DMS53 treated with DMSO at 0.1 percent for 48 hours (cell line): ENCODE results near the gene HORMAD1.
"Not testable (repeated sequence)": the region's sequence is repeated elsewhere in the genome, so short reads cannot be mapped to it uniquely, and the experiment has no call there.

Experiments
- DNase-seq: peaks from one replicate; lab custom pipeline; 2025; ENCODE audit not compliant: unreplicated experiment; lab: John Stamatoyannopoulos, UW

The HORMAD1 gene

GRCh38 chr1:150720703-150721102 lies at the start of gene HORMAD1:
Gene HORMAD1, minus strand, starts transcription at chr1:150720895. Its CDS starts 1,390 bp downstream, at chr1:150719505.
- DNase-seq = no peak

DNA sequence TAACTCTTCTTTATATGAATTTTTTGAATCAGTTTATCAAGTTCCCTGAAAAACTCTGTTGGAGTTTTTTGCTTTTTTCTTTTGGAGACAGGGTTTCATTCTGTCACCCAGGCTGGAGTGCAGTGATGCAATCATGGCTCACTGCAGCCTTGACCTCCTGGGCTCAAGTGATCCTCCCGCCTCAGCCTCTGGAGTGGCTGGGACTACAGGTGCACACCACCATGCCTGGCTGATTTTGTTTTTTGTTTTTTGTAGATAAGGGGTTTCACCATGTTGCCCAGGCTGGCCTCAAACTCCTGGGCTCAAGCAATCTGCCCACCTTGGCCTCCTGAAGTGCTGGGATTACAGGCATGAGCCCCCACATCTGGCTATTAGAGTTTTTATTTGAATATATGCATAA lies 47.0 kb upstream of the HORMAD1 start:
- not testable (repeated sequence) for DNase-seq

GRCh38 chr1:150765977-150766301 lies 45.2 kb upstream of the HORMAD1 start:
- not testable (repeated sequence) for DNase-seq

DNA sequence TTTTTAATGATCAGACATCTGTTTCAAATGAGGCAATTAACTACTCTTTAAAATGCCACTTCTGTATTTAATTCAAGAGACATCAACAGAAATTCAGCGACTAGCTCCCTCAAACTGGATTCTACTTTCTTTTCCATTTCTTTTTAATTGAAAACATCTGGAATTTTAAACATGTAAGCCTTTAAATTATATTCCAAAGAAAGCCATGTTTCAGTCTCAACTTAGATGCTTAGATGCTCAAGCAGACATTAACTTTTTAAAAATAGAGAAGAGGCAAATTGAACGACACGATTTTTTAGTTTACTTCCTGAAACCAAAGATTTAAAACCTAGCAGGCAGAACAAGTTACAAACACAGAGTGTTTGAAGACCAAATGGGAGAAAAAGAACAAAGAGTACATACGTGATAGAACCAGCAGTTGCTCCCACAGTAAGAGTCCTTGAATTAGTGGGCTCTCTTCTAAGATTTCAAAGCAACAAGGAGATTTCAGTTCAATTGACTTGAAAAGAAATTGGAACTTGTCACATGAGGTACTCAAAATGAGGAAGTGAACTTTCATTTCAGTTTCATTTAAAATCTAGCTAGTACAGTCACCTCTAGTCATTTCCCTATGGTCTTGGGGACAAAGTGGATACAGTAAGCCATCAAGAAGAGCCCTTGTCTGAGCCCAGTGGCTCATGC lies 44.7 kb upstream of the HORMAD1 start, which contains the start of gene CTSS:
Gene CTSS (minus strand): TSS at position 483 of the 681 bp plus-strand sequence. CDS start 1,015 bp downstream, outside the sequence.
- DNase-seq = peak; percentile 36

DNA sequence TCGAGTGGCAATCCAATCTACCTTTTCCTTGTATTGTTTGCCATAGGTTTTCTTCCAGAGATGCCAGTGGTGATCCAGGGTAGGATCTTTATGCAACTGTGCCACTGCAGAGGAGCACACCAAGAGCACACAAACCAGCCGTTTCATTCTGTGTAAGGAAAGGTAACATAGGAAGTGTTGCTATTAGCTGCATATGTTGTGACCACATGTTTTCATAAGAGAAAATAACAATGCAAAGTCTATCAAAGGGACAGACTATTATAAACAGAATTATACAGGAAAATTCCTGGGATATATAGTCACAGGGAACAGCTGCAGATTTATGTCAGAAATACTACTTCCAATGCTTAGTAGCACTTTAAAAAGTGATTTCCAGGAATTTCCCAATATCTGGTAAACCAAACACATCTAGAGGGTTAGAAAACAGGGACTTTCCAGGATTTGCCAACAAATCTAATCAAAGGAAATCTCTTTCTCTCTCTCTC lies 44.0 kb upstream of the HORMAD1 start:
- peak; percentile 24 for DNase-seq

GRCh38 chr1:150763018-150763417 lies 42.3 kb upstream of the HORMAD1 start:
- DNase-seq = no peak

- DNase-seq = no peak
Observed at GRCh38 chr1:150762552-150762951, 41.9 kb upstream of the HORMAD1 start.

- no peak for DNase-seq
Observed at GRCh38 chr1:150761801-150762200, 41.1 kb upstream of the HORMAD1 start.

- no peak for DNase-seq
Observed at GRCh38 chr1:150760013-150760412, 39.3 kb upstream of the HORMAD1 start.

- DNase-seq = no peak
Observed at GRCh38 chr1:150753416-150753815, 32.7 kb upstream of the HORMAD1 start.

- DNase-seq = no peak
Observed at GRCh38 chr1:150751443-150751842, 30.7 kb upstream of the HORMAD1 start.

- no peak for DNase-seq
Observed at GRCh38 chr1:150749720-150750311, 29.1 kb upstream of the HORMAD1 start.

DNA sequence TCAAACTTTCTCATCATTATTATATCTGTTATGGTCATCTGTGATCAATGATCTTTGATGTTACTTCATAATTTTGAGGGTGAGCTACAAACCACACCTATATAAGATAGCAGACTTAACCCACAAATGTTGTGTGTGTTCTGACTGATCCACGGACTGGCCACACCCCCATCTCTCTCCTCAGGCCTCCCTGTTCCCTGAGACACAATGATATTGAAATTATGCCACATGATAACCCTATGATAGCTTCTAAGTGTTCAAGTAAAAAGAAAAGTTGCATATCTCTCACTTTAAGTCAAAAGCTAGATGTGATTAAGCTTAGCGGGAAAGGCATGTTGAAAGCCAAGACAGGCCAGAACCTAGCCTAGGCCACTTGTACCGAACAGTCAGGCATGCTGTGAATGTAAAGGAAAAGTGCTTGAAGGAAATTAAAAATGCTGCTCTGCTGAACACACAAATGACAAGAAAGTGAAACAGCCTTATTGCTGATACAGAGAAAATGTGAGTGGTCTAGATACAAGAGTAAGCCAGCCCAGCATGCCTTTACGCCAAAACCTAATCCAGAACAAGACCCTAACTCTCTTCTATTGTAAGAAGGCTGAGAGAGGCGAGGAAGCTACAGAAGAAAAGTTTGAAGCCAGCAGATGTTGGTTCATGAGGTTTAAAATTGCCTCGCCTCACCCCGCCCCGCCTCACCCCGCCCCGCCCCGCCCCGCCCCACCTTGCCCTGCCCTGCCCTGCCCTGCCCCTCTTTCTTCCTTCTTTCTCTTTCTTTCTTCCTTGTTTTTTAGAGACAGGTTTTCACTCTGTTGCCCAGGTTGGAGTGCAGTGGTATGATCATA lies 28.4 kb upstream of the HORMAD1 start:
- DNase-seq = no peak

DNA sequence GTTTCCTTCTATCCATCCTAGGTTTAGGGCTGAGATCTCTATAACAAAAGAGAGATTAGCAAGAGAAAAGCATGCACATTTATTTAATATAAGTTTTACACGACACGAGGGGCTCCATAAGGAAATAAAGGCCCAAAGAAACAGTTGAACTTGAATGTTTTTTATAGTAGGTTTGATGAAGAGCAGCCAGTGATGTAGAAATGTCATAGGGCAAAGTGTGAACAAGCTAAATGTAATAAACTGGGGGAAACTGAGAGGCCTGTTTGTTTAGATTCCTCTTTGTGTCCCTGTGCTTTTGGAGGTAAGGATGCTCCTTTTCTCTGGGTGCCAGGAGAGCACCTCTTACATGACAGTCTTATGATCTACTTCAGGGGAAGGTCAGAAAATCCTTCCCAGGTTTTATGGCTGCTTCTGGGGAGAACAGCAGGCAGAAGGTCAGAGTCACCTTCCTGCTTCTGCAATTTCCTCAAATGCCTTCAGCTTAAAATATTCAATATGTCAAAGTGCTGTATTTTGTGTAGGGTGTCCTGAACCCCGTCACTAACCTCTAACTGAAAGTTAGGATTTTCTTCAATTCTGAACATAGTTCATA lies 9.5 kb upstream of the HORMAD1 start:
- DNase-seq = no peak

DNA sequence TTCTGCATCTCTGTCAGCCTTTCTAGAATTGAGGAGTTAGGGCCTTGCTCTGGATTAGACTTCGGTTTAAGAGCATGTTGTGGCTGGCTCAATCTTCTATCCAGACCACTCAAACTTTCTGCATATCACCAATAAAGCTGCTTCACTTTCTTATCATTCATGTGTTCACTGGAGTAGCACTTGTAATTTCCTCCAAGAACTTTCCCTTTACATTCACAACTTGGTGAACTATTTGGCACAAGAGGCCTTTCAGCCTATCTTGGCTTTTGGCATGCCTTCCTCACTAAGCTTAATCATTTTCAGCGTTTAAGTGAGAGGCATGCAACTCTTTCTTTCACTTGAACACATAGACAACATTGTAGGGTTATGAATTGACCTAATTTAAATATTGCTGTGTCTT lies 3.6 kb upstream of the HORMAD1 start:
- no peak for DNase-seq

DNA sequence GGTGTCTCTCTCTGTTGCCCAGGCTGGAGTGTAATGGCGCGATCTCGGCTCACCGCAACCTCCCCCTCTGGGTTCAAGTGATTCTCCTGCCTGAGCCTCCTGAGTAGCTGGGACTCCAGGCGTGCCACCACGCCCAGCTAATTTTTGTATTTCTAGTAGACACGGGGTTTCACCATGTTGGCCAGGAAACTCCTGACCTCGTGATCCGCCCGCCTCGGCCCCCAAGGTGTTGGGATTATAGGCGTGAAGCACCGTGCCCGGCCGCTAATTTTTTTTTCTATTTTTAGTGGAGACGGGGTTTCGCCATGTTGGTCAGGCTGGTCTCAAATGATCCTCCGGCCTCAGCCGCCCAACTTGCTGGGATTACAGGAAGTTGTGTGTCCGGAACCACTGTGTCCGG lies 597 bp downstream of the HORMAD1 start:
- no peak for DNase-seq

DNA sequence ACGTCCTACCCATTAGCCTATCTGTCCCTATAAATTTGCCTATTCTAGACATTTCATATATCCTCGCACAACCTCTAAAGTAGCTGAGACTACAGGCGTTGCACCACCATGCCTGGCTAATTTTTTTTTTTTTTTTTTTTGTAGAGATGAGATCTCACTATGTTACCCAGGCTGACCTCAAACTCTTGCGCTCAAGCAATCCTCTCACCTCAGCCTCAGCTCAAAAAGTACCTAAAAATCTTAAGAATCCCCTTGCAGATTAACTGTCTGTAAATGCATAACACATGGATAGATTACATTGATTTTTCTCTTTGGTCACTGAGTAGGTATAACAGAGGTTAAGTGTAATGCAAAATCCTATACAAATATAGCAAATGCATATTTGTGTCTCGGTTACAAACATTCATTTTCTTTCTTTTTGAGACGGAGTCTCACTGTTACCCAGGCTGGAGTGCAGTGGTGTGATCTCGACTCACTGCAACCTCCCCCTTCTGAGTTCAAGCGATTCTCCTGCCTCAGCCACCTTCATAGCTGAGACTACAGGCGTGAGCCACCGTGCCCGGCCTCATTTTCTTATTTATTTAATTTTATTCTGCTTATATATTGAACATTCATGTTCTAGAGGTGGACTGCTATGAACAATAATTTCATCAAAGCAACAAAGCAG lies 2.3 kb downstream of the HORMAD1 start:
- DNase-seq = no peak

- DNase-seq = not testable (repeated sequence)
Observed at GRCh38 chr1:150709031-150709430, 11.7 kb downstream of the HORMAD1 start.

DNA sequence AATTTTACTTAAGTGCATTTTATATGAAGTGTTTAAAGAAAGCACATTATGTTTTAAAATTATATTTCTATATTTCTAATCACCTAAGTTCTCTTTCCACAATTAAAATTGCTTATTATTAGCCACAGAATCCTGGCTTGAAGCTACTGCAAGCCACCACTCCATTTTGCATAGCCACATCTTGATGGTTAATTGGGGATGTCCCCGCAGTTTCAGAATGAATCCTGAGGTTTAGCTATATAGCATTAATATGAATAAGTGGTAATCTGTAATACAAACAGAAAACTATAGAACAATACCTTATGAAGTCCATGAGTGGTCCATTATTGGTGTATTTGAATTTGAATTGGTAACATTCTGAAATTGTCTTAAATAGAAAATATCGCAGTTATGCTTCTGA lies 12.1 kb downstream of the HORMAD1 start:
- no peak for DNase-seq

DNA sequence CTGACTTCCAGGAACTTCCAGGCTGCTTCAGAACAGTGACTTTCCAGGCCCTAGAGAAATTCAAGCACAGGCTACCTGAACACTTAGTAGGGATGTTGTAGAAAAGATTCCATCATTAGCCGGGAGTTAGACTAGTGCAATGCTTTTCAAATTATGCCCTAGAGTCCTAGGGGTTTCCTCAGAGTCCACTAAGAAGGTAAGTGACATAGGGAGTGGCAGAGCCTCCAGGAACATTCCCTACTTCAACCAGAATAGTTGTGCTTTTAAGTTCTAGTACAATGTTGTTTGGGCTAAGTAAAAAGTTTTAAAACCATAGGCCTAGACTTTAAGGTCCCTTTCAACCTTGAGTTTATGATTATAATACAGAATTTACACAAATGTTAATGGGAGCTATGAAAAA lies 14.6 kb downstream of the HORMAD1 start:
- DNase-seq = no peak

DNA sequence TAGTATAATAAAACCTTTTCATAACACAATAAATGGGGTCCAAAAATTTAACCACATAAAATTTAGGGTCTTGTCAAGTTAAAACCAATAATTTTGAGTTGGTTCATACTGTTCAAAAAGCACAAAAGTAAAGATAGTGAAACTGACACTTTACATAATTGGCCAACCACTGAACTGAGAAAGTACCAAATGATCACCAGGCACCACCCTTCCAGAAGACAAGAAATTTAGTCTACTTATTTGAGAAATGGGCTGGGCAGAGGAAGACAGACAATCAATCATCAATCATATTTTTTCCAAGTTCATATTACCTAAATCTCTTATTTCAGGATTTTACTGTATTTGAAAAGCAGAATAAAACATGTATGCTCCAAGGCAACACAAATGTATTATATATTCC lies 17.3 kb downstream of the HORMAD1 start:
- no peak for DNase-seq
